ENCODE measurements around the gene THY1.

Gene THY1

DNA sequence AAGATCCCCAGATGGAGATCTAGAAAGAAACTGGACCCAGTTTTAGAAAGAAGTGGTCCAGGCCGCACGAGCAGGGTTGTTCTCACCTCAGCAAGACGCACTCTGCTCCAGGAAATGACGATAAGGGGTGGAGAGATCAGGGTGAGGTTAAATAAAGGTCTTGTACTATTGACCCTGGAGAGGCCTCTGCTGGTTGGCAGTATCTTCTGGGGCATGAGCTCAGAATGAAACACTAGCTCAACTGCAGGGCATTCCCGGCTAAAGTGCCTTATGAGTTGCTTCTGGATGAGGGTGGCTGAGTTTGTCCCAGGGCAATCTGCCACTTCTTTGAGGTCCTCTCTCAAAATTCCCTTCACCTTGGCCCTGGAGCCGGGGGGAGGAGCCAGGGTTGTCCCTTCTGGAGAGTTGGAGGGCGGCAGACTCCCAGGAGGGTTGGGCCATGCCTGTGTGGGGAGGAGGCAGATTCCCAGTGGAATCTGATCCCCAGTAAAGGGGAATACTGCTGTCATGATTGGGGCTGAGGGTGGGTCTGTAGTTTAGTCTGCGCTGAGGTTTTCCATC lies 52.4 kb downstream of the THY1 start:
- no peak for DNase-seq (ENCODE audit: low spot score)

DNA sequence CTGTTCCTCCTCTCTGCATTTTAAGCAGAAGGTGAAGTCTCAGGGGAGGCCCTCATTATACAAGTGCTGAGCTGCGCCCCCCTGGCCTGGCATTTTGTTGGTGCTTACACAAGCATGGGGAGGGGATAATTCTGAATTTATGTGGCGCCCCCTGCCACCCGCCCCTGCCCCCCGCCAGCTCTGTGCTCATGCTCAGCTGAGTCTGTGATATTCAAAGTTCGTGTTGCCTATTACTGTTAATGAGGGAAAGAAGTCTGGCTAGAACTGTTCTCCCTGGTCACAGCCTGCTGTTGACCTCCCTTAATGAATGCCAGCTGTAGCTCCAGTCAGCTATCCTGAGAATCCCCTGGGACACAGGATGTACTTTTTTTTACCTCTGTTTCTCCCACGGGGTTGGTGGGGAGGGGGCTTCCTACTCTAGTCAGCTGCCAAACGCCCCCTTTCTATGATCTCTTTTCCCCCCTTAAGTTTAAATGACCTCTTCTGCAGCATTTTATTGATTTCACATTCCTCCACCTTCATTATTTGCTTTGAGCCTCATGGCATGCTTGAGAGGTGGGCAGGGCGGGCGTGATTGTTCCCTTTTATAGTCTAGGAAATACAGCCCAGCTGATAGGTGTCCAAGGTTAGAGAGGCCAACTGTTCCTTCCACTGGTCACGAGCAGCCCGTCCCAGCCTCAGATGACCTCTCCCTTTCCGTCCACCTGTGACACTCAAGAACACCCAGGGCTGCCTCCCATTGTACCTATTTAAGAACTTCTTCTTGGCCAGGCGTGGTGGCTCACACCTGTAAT lies 53.6 kb downstream of the THY1 start:
- no peak for DNase-seq (ENCODE audit: low spot score)

DNA sequence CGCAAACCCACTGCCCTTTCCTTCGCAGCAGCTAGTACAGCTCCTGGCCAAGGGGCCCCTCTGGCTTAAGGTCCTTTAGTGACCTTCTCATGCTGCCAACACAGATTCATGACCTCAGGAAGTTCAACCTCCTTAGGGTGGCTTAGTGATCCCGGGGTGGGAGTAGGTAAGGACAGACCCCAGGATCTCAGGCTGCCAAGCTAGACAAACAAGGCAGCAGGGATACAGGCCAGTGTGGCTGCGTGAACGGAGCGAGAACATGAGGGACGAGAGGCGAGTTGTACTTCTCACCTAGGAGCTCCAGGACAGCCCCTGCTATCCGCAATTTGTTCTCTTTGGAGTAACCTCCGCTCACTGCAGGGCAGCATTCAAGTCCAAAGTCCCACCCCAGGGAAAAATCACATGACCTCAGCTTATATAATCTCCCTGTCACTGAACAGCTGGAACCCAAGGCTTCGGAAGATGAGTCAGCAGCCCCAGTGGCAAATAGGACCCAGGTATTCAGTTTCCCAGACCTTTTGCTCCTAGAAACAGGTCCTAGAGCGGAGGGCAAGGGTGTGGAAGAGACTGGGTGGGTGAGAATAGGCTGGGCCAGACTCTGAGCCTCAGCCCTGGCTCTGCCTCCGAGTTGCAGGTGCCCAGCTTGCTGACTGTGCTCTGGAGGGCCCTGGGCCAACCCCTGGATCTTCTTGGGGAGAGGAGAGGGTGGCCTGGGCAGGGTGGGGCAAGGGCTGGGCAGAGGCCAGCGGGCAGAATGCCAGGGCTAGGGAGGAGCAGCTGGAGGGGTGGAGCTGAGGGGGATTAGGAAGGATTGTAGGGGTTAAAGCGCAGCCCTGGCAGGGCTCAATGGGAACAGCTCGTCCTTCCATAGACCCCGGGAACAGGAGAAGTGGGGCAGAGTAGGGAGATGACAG lies 54.6 kb downstream of the THY1 start:
- no peak for DNase-seq (ENCODE audit: low spot score)

DNA sequence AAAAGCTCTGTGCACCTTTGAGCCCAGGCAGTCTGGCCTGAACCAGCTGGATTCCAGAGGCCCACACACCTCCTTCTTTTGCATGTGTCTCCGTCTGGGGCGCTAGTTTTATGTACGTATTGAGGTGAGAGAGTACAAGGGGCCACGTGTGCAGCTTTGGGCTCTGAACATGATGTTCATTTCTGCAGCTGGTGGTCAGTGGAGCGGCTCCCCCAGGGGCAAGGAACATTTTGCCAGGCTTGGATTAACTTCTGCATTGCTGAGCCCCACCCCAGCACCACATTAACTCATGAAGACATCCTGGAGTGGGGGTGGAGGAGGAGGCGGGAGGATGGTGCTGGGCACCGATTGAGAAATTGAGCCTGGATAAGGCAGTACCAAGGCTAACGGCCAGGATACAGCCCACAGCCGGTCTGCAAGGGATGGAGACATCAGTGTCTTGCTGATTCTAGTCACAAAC lies 55.3 kb downstream of the THY1 start:
- no peak for DNase-seq (ENCODE audit: low spot score)

Data from cerebellar cortex (tissue), 1 donor.